GM19452 (cell line): ENCODE data around the gene IRAG1.

Source experiments
- ATAC-seq: cut with Tn5 transposase; IDR thresholded peaks from one replicate; pipeline ENCODE4 v1.9.1; 2021; ENCODE audit not compliant: unreplicated experiment

IRAG1 gene

GRCh38 chr11:10669258-10670033 lies 24.1 kb downstream of the IRAG1 start:
- ATAC-seq, result no peak

DNA sequence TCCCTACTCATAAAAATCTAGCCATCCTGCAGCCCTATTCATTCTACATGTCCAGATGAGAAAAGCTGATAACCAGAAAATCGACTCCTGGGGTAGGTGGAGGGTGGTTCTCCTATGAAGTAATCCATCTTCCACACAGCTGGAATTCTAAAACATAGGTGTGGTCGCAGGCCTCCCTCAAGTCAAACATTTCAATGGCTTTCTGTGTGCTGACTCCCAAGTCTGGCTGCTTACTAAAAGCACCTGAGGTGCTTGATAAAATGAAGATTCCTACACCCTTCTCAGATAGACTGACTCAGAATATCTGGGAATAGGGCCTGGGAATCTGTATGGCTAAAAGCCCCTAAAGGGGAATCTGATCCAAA lies 26.1 kb downstream of the IRAG1 start:
- ATAC-seq, result no peak

DNA sequence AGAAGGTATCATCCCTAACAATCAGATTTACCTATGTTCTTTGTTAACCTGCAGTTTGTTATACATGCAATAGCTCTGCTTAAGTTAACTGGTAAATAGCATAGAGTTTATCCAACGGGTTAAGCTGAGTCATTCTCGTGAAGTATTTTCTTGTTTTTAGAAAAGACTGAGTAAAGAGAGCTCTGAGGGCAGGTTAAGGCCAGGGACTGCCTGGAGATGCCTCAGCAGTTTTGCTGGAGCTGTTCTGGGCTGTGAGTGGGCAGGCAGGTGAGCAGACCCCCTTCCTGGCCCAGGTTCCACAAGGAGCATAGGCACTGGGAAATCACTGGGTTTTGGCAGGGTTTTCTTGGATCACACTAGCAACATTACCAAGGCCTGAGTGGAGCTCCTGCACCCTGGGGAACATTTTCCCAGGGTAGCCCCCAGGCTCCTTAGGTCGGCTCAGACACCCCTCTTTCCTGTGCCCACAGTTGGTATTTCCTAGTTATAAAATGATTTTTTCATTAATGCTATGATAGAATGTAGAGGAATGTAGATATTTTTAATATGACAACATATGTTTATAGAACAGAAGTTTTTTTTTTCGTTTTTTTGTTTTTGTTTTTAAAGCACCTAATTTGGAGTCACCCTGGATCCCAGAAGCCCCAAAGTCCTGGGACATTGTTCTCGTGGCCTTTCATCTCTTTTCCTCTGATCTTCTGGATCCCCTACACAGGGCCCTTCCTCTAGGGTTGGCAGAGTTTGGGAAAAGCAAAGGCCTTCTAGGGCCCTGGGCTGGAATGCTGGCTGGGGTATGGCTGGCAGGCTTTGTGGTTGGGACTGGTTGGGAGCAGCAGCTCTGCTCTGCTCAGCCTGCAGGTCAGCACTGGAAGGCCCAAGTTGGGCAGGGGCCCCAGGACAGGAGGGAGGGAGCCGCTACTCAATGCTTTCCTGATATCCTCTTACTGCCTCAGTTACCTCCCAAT lies 26.7 kb downstream of the IRAG1 start:
- ATAC-seq, result no peak

GRCh38 chr11:10664496-10664895 lies 29.1 kb downstream of the IRAG1 start:
- ATAC-seq, result no peak

DNA sequence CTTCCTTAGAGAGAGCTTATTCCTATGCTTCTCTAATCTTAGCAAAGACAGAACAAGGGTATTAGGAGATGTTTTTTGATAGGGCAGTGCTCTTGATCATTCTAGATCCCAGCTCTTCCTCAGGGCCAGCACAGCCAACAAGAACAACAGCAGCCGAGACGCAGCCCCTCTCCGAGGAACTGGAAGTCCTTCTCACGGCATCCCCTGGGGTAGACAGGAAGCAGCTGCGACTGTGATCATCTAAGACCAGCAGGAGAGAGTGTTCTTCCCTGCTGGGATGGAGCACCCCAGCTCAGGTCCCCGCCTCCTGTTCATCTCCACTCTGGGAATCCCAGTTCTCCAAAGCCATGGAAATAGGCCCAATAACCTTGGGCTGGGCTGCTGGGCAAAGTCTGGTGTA lies 29.6 kb downstream of the IRAG1 start:
- no peak for ATAC-seq

DNA sequence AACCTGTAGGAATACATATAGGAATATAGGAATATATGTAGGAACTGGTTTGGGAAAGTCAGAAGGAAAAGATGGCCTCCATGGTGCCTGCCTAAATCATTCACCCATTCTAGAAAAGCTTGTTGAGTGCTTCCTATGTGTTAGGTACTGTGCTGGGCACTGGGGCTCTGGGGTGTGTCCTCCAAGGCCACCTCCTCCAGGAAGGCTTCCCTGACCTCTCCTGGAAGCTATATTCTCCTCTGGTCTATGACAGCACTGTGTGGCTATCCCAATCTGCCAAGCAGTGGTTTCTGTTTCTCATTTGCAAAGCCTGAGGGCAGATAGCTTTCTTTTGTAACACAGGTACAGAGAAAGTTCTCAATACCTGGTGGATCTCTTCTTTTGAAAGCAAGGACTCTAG lies 30.2 kb downstream of the IRAG1 start:
- ATAC-seq, result no peak

DNA sequence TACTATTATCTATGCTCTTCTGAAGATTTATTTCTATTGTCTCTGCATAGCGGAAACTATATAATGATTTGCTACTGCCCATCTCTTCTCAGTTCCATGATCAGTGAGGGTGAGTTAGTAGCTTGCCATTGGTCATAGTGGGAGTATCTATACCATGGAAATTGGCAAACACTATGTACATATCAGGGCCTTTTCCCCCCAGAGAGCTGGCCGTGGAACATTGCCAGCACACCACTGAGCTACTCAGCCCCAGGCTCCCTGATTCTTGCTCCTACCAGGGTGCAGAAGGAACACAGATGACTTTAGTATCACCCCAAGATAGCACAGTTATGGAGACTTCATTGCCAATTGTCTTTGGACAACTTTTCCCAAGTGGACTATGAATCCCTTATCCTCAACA lies 33.2 kb downstream of the IRAG1 start:
- ATAC-seq, result no peak

DNA sequence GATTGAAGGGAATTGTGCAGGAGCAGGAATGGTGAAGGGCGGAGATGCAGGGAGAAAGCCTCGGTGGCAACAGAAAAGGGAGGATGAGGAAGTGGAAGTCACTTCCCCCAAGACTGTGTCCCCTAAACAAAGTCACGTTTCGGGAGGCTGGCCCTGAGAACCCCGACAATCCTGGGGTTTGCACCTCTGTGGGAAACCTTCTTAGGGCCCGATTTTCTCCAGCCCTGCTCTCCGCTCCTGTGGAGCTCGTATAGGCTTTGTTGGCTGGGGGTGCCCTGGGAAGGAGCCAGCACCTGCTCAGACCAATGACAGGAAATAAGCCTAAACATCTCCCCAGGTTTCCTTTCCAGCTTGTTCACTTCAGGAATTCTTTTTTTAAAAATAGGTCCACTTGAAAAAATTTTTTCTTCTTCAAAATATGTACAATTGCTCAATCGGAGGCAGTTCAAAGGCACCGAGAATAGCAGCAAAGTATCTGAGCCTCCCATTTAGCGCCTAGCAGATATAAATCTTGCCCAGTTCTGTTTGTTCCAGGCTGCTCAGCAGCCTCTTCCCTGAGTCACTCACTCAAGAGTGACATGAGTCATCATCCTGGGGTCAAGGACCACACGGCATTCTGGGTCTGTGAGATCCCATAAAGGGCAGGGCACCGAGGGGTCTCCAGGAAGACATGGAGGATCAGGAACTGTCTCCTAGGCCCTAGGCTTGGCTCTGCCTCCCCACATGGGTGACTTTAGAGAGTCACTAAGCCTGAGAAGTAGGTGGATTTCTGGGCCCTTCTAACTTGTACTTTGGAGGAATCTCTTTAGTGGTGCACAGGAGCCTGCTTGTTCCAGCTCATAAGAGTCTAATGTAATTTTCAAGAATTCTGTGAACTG lies 34.0 kb downstream of the IRAG1 start:
- no peak for ATAC-seq

DNA sequence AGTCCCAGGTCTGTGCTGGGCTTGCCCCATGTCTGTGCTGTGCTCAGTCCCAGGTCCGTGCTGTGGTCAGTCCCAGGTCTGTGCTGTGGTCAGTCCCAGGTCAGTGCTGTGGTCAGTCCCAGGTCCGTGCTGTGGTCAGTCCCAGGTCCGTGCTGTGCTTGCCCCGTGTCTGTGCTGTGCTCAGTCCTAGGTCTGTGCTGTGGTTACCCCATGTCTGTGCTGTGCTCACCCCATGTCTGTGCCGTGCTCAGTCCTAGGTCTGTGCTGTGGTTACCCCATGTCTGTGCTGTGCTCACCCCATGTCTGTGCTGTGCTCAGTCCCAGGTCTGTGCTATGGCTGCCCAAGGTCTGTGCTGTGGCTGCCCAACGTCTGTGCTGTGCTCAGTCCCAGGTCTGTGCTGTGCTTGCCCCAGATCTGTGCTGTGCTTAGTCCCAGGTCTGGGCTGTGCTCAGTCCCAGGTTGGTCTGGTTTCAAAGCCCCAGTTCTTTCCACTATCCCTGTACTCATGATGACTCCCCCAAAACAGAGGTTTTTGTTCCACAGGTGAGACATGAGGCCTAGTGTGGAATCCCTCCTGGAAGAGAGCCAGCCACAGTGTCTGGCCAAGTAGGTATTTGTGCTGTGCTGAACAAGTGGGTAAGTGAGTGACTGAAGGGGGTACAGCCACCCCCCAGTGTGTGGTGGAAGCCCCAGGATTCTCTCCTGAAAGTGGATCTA lies 34.8 kb downstream of the IRAG1 start:
- no peak for ATAC-seq

- ATAC-seq, result peak; percentile 56
Measured at GRCh38 chr11:10657308-10658271, 36.0 kb downstream of the IRAG1 start.

DNA sequence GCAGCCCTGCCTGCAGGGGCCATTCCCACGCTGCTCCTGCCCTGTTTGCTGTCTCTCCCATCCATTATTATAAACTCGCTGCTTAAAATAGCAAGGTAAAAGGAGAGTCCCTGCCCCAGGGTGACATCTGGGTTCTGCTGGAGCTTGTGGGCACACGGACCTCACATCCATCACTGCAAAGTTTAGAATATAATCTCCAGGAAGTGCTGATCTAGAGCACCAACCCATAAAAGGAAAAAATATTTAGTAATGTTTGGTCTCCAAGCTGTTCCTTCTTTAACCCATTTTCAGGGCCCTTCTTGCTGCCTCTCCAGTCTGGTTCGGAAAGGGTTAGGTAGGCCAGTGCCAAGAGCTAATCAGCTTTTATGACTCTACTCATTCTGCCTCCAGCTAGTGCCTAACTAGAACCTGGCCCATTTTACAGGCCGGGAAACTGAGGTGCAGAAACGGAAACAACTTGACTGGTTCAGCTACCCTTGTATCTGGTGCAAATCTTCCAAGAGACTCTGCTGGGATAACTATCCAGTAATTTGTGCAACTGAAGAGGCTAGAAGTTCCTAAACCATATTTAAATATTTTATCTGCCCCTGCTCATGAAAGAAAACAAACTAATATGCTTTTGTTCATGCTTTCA lies 37.5 kb downstream of the IRAG1 start:
- ATAC-seq, result no peak

DNA sequence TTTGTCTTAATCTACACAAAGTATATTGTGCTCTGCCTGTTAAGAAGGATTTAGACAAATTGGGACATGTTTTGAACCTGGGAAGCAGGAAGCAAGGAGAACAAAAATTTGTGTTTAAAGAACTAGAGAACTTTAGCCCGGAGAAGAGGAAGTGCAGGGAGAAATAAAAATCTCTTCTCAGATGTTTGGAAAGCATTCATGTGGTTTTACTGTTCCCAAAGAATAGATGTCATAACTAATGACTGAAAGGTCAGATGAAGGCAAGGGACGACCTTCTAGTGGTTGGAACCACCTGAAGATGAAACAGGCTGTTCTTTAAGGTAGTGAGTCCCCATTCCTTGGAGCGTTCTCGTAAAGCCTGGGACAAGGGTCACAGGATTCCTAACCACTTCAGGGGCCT lies 38.3 kb downstream of the IRAG1 start:
- ATAC-seq, result no peak

GRCh38 chr11:10654811-10655150 lies 38.8 kb downstream of the IRAG1 start:
- ATAC-seq, result no peak

DNA sequence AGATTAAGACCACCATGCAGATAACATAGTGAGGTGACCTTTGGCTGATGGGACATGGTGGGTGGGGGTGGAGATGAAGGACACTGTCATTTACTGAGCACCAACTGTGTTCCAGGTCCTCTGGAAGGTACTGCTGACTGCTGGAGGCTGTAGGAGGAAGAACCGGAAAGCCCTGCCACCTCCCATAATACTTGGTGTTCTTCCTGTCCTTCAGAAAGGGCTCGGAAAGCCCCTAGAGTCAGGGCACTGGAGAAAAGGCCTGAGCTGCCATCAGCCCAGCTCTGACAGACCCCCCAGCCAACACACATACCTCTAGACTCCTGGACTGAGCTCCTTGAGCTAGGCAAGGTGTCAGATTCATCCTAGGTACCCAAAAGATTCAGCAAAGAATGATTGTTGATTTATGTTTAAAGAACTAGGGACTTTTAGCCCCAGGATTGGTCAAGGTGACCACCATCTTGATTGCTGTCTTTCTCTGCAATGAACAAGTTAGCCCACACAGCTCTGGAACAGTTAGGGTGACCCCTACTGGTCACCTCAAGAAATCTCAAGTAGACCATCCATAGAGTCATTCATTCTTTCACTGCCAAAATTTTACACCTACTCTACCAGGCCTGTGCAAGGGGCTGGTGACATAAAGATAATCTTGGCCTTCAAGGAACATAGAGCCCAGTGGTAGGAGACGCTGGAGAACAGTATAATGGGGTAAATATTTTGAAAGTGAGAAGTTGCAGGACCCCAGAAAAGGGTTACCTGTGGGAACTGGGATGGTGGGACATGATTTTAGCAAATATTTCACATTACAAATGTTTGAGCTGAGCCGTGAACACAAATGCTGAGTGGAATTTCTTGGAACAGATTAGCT lies 39.4 kb downstream of the IRAG1 start:
- ATAC-seq, result peak; percentile 69

DNA sequence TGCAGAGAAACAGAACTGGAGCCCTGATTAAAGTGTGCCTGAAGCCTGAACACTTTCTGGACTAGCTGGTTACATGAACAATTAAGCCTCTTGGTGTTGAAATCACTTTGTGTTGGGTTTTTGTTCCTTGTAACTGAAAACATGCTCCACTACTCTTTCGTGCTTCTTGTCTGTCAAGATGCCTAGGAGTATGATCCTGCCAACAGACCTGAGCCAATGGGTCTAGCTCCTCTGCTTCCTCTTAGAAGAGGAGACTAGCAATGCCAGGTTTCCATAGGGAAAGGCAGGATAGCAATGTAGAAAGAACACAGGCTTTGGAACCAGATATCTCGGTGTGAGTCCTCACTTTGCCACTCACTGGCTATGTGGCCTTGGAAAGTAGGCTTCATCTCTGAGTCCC lies 40.3 kb downstream of the IRAG1 start:
- no peak for ATAC-seq

DNA sequence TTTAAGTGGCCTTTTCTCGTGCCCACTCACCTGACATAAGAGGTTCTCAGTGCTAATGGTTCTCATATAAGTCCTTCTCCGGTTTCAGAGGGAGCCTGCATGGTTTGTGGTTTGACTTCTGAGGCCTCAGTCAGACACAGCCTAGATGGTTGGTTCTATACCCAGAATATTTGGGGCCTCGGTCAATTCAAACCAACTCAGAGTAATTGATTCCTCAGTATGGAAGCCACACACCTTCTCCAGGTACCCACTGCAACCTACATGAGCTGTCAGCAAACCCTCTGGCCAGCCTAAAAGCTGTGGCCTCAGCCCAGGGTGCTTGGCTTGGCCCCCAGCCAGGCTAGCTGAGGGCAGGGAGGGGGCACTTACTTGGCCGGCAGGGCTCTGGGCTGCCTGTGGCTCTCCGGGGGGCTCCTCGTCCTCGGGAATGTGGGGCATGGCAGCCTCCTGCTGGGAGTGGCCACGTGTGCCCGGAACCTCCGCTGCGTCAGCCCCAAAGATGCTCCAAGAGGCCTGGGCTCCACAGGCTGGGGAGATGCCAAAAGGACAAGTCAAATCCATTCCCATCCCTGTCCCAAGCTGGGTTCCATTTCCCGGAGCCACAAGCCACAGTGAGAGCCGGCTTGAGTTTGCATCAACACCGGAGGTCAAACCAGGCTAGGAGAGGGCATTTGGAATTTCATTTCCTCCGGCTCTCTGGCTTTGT lies 41.7 kb downstream of the IRAG1 start:
- ATAC-seq, result no peak

DNA sequence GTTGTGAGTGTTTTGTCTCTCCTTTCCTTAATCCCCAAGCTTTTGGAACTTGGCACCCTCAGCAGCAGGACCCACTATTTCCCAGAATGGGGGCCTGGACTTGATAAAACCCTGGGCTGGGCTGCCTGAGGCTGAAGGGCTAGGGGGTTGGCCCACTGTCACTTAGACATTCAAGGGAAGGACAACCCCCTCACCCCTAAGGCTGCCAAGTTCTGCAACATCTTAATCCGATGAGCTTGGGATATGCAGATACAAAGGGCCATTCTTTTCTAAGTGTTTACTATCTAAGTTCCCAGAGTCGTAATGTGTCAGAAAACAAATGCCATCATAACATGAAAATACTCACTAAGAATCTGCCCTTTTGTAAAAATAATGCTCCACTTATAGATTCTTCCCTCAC lies 42.9 kb downstream of the IRAG1 start:
- ATAC-seq, result no peak

DNA sequence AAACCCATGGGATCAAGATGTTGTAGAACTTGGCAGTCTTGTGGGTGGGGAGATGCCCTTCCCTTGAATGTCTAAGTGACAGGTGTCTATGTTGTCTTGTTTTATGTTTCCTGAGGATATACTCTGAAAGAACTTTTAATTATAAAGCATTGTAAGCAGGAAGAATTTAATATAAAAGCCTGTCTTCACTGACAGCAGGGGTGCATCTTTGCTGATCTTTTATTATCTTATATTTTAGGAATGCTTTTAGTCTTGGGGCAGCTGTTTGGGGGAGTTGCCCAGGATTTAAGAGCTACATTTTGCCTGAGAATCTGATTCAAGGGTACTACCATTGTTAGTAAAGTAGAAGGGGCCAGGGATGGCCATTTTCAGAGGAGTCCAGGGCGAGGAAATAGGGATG lies 43.4 kb downstream of the IRAG1 start:
- ATAC-seq, result no peak
